KOPT-K1 (cell line): Measurements from ENCODE around the gene GPR176.

ENCODE experiments used
- H3K27ac ChIP-seq: fragments of 200-600 bp; sonication (generic); 2 replicates; pipeline ENCODE4 v1.5.1; 2016; ENCODE audit warnings: antibody characterized with exemption, mild to moderate bottlenecking, low read depth, low read length; ENCODE audit not compliant: poor library complexity, severe bottlenecking
- H3K36me3 ChIP-seq: fragments of 200-600 bp; sonication (generic); 2 replicates; pipeline ENCODE4 v1.5.1; 2017; ENCODE audit warnings: antibody characterized with exemption, mild to moderate bottlenecking, low read length, moderate library complexity; ENCODE audit not compliant: insufficient read depth
- H3K9me3 ChIP-seq: fragments of 200-600 bp; sonication (generic); 2 replicates; pipeline ENCODE4 v1.5.1; 2017; ENCODE audit warnings: antibody characterized with exemption, low read length, mild to moderate bottlenecking; ENCODE audit not compliant: insufficient read depth, poor library complexity, severe bottlenecking

GPR176 gene

GRCh38 chr15:39869254-39869653 is 50.8 kb downstream of the GPR176 start:
- H3K9me3 ChIP-seq, result no peaks in the 10 kb centered on the region

GRCh38 chr15:39868396-39868795 is 51.7 kb downstream of the GPR176 start:
- Histone ChIP-seq H3K27ac (no peak overlapping the region), H3K9me3 (no peaks in the 10 kb centered on the region), H3K36me3 (no peaks in the 10 kb centered on the region)

More at GRCh38 chr15:39869254-39869653, 50.8 kb downstream of the GPR176 start:
- no peaks in the 10 kb centered on the region for H3K36me3 ChIP-seq
- H3K27ac ChIP-seq, result no peak overlapping the region

- H3K9me3 ChIP-seq, result no peaks in the 10 kb centered on the region
- no peaks in the 10 kb centered on the region for H3K36me3 ChIP-seq
- H3K27ac ChIP-seq, result no peak overlapping the region
Observed at GRCh38 chr15:39864116-39864515, 56.0 kb downstream of the GPR176 start.

GRCh38 chr15:39860871-39861270 is 59.2 kb downstream of the GPR176 start:
- H3K36me3 ChIP-seq, result no peaks in the 10 kb centered on the region
- H3K9me3 ChIP-seq, result no peaks in the 10 kb centered on the region

GRCh38 chr15:39860200-39860599 is 59.9 kb downstream of the GPR176 start:
- no peaks in the 10 kb centered on the region for H3K9me3 ChIP-seq
- no peaks in the 10 kb centered on the region for H3K36me3 ChIP-seq
- no peak overlapping the region for H3K27ac ChIP-seq

More at GRCh38 chr15:39860871-39861270, 59.2 kb downstream of the GPR176 start:
- no peak overlapping the region for H3K27ac ChIP-seq

- Histone ChIP-seq H3K27ac (no peak overlapping the region), H3K9me3 (no peaks in the 10 kb centered on the region), H3K36me3 (no peaks in the 10 kb centered on the region)
Observed at GRCh38 chr15:39859636-39860035, 60.4 kb downstream of the GPR176 start.

GRCh38 chr15:39857132-39857531 is 62.9 kb downstream of the GPR176 start:
- H3K9me3 ChIP-seq, result no peaks in the 10 kb centered on the region
- H3K36me3 ChIP-seq, result no peaks in the 10 kb centered on the region
- H3K27ac ChIP-seq, result no peak overlapping the region

GRCh38 chr15:39856357-39856756 is 63.7 kb downstream of the GPR176 start:
- no peak overlapping the region for H3K27ac ChIP-seq
- no peaks in the 10 kb centered on the region for H3K9me3 ChIP-seq
- H3K36me3 ChIP-seq, result no peaks in the 10 kb centered on the region

GRCh38 chr15:39855400-39855799 is 64.7 kb downstream of the GPR176 start:
- H3K36me3 ChIP-seq, result no peaks in the 10 kb centered on the region
- H3K9me3 ChIP-seq, result no peaks in the 10 kb centered on the region
- H3K27ac ChIP-seq, result no peak overlapping the region

- H3K36me3 ChIP-seq, result no peaks in the 10 kb centered on the region
- H3K9me3 ChIP-seq, result no peaks in the 10 kb centered on the region
- no peak overlapping the region for H3K27ac ChIP-seq
Observed at GRCh38 chr15:39854161-39854560, 65.9 kb downstream of the GPR176 start.

- no peaks in the 10 kb centered on the region for H3K36me3 ChIP-seq
- H3K27ac ChIP-seq, result no peak overlapping the region
- no peaks in the 10 kb centered on the region for H3K9me3 ChIP-seq
Observed at GRCh38 chr15:39852250-39852649, 67.8 kb downstream of the GPR176 start.

- H3K27ac ChIP-seq, result no peak overlapping the region
- H3K9me3 ChIP-seq, result no peaks in the 10 kb centered on the region
- H3K36me3 ChIP-seq, result no peaks in the 10 kb centered on the region
Observed at GRCh38 chr15:39851500-39852092, 68.5 kb downstream of the GPR176 start.

- H3K36me3 ChIP-seq, result no peaks in the 10 kb centered on the region
Observed at GRCh38 chr15:39850436-39850835, 69.6 kb downstream of the GPR176 start.

GRCh38 chr15:39846108-39846507 is 74.0 kb downstream of the GPR176 start:
- no peak overlapping the region for H3K27ac ChIP-seq
- H3K36me3 ChIP-seq, result no peaks in the 10 kb centered on the region
- H3K9me3 ChIP-seq, result no peaks in the 10 kb centered on the region

More at GRCh38 chr15:39850436-39850835, 69.6 kb downstream of the GPR176 start:
- Histone ChIP-seq H3K27ac (no peak overlapping the region), H3K9me3 (no peaks in the 10 kb centered on the region)

GRCh38 chr15:39845582-39845981 is 74.5 kb downstream of the GPR176 start:
- H3K36me3 ChIP-seq, result no peaks in the 10 kb centered on the region
- no peak overlapping the region for H3K27ac ChIP-seq
- H3K9me3 ChIP-seq, result no peaks in the 10 kb centered on the region

- Histone ChIP-seq H3K27ac (no peak overlapping the region), H3K36me3 (no peaks in the 10 kb centered on the region), H3K9me3 (no peaks in the 10 kb centered on the region)
Observed at GRCh38 chr15:39843565-39843964, 76.5 kb downstream of the GPR176 start.
